Esophagus squamous epithelium (tissue), 4 donors: Measurements from ENCODE around the gene DNAH10.

Experiments
- CTCF ChIP-seq, 6 experiments: fragments of 450-650 bp in 4 of 6; fragments of 200-600 bp in 2 of 6; sonication (generic) in 2 of 6; IDR thresholded peaks; one replicate each; pipeline ENCODE4 v1.5.1; 2016 to 2019; ENCODE audit warnings: antibody characterized with exemption in 6 of 6, mild to moderate bottlenecking in 4 of 6, moderate library complexity in 4 of 6
- POLR2A ChIP-seq, 4 donors: fragments of 450-650 bp; IDR thresholded peaks; one replicate each; pipeline ENCODE4 v1.6.1; 2017; ENCODE audit warnings: antibody characterized with exemption in 4 of 4, mild to moderate bottlenecking in 4 of 4, moderate library complexity in 3 of 4

- TF ChIP-seq POLR2A (IDR thresholded peaks at IDR 0.05) (no peak), CTCF (IDR thresholded peaks at IDR 0.05) (no peak)
These were observed 181.0 kb downstream of the DNAH10 start for GRCh38 chr12:123942911-123943648.
